ENCODE measurements around the gene CBX6.

GRCh38 chr22:38907767-38908166 lies 35.8 kb upstream of the CBX6 start:
- TF ChIP-seq ZNF639 (tag by site-specific recombination; IDR thresholded peaks at IDR 0.05) (no peak), FEZF1 (tag by site-specific recombination; IDR thresholded peaks at IDR 0.05) (no peak), ZNF24 (tag by site-specific recombination; IDR thresholded peaks at IDR 0.05) (no peak), ZSCAN30 (tag by site-specific recombination; IDR thresholded peaks at IDR 0.05) (no peak), ZNF274 (IDR thresholded peaks at IDR 0.05; ENCODE audit: low read length) (no peak), ZNF274 (tag by site-specific recombination; IDR thresholded peaks at IDR 0.05; ENCODE audit: borderline replicate concordance) (no peak), MYNN (tag by site-specific recombination; IDR thresholded peaks at IDR 0.05; ENCODE audit: borderline replicate concordance) (no peak), ZNF561 (tag by site-specific recombination; IDR thresholded peaks at IDR 0.05; ENCODE audit: borderline replicate concordance) (no peak), ZNF654 (tag by site-specific recombination; IDR thresholded peaks at IDR 0.05; ENCODE audit: low read depth) (no peak)
- TF ChIP-seq, protein P1, sequence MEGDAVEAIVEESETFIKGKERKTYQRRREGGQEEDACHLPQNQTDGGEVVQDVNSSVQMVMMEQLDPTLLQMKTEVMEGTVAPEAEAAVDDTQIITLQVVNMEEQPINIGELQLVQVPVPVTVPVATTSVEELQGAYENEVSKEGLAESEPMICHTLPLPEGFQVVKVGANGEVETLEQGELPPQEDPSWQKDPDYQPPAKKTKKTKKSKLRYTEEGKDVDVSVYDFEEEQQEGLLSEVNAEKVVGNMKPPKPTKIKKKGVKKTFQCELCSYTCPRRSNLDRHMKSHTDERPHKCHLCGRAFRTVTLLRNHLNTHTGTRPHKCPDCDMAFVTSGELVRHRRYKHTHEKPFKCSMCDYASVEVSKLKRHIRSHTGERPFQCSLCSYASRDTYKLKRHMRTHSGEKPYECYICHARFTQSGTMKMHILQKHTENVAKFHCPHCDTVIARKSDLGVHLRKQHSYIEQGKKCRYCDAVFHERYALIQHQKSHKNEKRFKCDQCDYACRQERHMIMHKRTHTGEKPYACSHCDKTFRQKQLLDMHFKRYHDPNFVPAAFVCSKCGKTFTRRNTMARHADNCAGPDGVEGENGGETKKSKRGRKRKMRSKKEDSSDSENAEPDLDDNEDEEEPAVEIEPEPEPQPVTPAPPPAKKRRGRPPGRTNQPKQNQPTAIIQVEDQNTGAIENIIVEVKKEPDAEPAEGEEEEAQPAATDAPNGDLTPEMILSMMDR (tag by site-specific recombination; IDR thresholded peaks at IDR 0.05), result no peak
- TF ChIP-seq, protein P2, sequence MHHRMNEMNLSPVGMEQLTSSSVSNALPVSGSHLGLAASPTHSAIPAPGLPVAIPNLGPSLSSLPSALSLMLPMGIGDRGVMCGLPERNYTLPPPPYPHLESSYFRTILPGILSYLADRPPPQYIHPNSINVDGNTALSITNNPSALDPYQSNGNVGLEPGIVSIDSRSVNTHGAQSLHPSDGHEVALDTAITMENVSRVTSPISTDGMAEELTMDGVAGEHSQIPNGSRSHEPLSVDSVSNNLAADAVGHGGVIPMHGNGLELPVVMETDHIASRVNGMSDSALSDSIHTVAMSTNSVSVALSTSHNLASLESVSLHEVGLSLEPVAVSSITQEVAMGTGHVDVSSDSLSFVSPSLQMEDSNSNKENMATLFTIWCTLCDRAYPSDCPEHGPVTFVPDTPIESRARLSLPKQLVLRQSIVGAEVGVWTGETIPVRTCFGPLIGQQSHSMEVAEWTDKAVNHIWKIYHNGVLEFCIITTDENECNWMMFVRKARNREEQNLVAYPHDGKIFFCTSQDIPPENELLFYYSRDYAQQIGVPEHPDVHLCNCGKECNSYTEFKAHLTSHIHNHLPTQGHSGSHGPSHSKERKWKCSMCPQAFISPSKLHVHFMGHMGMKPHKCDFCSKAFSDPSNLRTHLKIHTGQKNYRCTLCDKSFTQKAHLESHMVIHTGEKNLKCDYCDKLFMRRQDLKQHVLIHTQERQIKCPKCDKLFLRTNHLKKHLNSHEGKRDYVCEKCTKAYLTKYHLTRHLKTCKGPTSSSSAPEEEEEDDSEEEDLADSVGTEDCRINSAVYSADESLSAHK (tag by site-specific recombination; IDR thresholded peaks at IDR 0.05), result no peak

All from HEK293 (cell line).